Neural progenitor cell (in vitro differentiated cells): ENCODE measurements around the gene SMARCA1.

Experiments
- EZH2 ChIP-seq: fragments of 200-600 bp; sonication (generic); IDR thresholded peaks from 2 replicates; pipeline ENCODE4 v1.6.1; 2017; ENCODE audit warnings: antibody characterized with exemption, mild to moderate bottlenecking, moderate library complexity
- EZH2phosphoT487 ChIP-seq: fragments of 200-600 bp; sonication (generic); IDR thresholded peaks from 2 replicates; pipeline ENCODE4 v1.6.1; 2017; ENCODE audit warnings: antibody characterized with exemption
- TF ChIP-seq, protein P1 (sequence below): fragments of 200-600 bp; sonication (generic); IDR thresholded peaks from 2 replicates; pipeline ENCODE4 v1.5.1; 2017; ENCODE audit warnings: antibody characterized with exemption, mild to moderate bottlenecking

- no peak for TF ChIP-seq EZH2
- TF ChIP-seq, protein P1, sequence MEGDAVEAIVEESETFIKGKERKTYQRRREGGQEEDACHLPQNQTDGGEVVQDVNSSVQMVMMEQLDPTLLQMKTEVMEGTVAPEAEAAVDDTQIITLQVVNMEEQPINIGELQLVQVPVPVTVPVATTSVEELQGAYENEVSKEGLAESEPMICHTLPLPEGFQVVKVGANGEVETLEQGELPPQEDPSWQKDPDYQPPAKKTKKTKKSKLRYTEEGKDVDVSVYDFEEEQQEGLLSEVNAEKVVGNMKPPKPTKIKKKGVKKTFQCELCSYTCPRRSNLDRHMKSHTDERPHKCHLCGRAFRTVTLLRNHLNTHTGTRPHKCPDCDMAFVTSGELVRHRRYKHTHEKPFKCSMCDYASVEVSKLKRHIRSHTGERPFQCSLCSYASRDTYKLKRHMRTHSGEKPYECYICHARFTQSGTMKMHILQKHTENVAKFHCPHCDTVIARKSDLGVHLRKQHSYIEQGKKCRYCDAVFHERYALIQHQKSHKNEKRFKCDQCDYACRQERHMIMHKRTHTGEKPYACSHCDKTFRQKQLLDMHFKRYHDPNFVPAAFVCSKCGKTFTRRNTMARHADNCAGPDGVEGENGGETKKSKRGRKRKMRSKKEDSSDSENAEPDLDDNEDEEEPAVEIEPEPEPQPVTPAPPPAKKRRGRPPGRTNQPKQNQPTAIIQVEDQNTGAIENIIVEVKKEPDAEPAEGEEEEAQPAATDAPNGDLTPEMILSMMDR = no peak
- no peak for TF ChIP-seq EZH2phosphoT487
Measured at GRCh38 chrX:129556806-129557315, 33.6 kb upstream of the SMARCA1 start.
